SHP77 (cell line): ENCODE measurements around the gene HS3ST5.
"Not testable (repeated sequence)": the region's sequence is repeated elsewhere in the genome, so short reads cannot be mapped to it uniquely, and the experiment has no call there.

Experiments used
- DNase-seq, 2 experiments: peaks; one replicate each; lab custom pipeline; 2025; lab: John Stamatoyannopoulos, UW

The HS3ST5 gene

DNA sequence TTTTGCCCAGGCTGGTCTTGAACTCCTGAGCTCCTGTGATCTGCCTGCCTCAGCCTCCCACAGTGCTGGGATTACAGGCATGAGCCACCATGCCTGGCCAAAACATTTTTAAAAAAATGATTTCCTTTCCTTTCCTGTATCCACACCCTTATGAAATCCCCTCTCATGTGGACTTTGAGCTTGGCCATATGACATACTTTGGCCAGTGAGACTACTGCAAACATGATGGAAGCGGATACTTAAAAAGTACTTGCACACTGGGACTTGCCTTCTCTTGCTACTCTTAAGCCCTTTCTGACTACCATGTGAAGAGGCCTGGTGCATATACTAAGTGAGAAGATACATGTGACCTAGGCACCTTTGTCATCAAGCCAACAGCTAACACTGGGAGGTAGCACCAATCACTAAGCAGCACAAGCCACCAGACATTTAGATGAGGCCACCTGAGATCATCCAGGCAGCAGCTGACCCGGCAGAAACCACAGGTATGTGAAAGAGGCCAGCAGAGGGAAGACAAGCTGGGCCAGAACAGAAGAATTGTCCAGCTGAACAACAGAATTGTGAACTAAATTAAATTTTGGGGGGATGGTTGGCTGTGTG is 293.4 kb downstream of the HS3ST5 start:
- no peak for DNase-seq

DNA sequence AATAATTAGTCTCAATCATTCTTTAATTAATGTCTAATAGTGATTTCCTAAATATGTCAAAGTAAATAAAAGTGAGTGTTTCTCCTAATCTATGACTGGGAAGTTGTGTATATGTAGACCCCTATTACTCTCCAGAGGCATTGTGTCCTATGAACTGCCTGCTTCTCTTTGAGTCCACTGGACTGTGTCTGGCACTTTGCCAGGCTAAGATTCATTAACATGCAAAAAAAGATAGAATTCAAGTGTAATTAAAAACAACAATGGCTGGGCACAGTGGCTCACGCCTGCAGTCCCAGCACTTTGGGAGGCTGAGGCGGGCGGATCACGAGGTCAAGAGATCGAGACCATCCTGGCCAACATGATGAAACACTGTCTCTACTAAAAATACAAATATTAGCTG is 298.3 kb downstream of the HS3ST5 start:
- not testable (repeated sequence) for DNase-seq

DNA sequence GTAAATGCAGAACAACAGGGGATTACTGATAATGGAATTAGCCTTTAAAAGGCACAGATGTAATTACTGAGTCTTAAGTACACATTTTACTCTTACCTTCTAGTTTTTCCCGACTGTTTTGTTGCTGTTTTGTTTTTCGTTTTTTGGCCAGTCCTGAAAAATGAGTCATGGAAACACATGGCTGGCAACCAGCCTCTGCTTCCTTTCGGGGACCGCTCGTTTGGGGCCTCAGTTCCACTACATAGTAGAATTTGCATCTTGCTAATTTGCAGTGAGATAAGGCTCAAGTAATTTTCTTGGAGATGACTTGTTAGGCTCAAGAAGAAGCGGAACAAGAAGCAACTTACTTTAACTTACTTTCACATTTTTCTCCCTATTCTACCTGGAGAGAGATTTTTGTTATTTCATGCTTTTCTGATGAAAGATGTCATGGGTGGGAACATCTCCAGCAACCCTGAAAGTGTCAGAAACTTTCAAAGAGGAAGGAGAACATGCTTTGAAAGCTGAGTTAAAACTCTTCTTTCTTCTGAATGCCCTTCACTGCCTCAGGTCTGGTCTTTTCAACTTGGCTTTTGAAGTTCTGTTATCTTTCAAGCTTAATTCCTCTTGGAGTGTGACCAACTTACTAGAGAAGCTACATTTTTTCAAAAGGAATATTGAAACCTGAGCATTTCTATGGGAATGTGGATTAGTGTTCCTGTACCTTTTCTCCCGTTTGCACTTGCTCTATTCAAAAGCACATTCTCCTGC is 300.4 kb downstream of the HS3ST5 start:
- no peak for DNase-seq

DNA sequence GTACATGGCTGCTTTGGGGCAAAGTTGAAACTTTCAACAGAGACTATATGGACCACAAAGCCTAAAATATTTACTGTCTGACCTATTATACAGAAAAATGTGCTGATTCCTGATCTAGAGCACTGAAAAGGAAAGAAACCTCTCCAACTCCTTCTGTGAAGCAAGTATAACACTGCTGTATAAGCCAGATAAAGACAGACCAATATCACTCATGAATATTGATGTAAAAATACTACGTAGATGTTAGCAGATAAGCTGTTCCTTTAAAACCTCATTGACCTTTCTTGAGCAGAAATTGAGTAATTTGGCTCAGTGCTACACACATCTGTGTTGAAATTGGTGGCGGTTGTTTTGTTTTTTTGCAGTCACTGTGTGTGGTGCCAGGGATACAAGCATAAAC is 302.0 kb downstream of the HS3ST5 start:
- no peak for DNase-seq

DNA sequence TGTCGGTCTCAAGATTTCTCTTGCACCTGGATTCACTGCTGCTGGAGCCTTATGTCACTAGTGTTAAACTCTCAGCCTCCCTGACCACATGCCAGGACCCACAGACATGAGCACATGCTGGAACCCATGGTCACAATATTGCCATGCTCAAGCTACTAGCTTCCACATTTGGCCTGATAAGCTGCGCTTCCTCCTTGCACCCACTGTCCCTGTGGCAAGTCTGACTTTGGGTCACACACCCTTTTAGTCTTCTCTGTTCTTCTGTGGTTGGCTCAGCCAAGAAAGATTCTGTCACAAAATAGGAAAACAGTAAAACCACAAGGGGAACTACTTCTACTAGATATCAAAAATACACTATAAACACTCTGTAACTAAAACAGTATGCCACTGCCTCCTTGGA is 303.0 kb downstream of the HS3ST5 start:
- no peak for DNase-seq

DNA sequence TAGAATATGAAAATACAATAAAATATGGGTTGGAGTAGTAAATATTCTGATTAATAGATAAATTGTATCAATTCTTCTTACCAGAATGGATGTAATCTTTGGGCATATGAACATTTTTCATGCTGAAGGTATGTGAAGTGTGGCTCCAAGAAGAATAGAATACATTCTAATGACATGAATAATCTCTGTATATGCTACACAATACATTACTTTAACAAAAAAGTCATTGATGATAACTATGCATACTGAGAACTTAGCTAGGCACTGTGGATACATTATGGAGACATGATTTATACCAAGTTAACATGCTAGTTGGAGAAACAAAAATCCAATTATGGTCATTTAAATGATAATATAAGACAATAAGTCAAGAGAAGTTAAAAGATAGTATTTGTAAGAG is 309.2 kb downstream of the HS3ST5 start:
- DNase-seq = no peak

DNA sequence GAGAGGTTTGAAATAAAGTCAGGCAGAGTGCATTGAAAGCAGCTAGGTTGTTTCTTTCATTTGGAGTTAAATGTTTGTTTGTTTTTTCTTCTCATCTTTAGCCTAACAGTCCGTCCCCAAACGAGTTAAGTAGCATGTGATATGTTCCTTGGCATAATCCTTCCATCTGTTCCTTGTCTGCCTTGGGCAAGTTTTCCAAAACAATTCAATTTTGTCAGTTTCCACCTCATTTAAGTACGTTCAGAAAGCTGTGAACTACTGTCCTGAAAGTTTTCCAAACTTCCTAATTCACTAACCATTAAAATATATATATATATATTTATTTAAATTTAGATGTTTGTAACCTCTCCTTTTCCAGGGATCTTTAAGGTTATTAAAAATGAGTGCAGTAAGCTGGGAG is 310.1 kb downstream of the HS3ST5 start:
- DNase-seq = no peak

DNA sequence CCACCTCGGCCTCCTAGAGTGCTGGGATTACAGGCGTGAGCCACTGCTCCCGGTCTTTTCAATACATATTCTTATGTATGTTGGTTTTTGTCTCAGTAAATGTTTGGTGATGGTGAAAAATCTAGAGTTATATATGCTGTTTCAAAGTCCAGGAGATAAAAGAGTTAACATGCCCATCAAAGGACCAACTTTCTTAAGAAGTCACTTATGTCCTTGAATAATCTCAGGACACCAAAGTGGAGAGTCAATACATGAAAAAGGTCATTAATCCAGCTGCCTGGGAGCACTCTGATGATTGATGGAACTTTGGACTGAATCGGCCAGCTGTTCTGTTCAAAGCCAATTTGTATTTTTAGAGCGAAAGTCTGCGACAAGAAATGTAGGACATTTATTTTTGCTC is 312.1 kb downstream of the HS3ST5 start:
- no peak for DNase-seq

DNA sequence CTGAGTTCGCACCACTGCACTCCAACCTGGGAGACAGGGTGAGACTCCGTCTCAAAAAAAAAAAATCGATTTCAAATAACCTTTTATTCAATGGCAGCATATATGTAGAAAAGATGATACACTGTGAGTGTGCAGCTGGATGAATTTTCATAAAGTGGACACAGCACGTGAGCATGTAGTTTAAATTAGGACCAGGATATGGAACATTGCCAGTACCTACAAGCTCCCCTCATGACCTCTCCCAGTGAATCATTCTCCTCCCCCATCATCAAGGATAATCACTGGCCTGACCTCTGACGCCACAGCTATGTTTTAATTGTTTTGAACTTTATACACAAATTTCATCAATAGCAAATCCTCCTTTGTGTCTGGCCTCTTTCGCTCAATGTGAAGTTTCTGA is 318.1 kb downstream of the HS3ST5 start:
- no peak for DNase-seq

DNA sequence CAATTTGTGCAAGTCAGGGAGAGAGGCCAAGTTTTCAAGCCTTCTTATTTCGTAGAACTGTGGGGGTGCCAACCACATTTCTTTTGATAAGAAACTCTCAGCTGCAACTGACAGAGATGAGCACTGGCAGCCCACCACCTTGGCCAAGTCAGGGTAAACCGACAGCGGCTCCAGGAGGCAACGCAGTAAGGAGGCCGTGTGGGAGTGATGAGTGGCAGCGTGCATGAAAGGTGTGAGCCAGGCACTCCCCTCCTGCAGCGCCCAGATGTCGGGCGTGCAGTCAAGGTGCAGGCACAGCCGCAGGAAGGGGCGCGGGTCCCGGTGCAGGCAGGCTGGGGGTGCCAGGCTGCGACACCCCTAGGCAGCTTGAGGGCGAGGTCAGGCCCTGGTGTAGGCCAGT is 322.6 kb downstream of the HS3ST5 start:
- DNase-seq = no peak

DNA sequence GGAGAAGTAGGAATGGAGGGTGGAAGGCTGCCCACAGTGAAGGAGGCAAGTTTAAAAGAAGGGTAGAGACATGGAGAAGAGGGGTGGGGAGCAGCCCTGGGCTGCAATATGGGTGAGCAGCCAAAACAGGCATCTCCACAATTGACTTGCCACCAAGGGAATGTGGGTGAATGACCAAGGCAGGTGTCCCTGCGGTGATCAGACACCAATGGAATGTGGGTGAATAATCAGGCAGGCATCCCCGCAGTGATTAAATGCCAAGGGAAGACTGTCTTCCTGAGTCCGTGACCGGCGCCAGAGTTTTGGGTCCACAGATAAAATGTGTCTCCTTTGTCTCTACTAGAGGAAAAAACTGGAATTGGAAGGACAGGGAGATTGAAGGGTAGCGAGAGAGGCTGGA is 325.7 kb downstream of the HS3ST5 start:
- DNase-seq = not testable (repeated sequence)

DNA sequence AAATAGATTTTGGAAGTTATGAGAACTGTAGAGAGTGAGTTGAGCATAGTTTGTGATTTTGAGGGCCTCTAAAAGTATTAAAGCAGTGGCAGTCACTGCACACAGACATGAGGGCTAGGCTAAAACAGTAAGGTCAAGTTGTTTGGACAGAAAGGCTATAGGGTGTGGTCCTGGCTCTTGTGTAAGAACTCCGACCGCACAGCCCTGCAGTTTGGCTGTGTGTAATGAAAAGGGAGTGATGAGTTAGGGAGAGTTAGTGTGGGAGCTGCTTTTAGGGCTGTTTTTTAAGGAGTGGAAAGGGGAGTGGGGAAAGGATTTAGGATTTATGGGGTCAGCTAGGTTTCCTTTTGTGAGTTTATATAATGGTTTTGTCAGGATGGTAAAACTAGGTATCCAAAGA is 328.7 kb downstream of the HS3ST5 start:
- DNase-seq = not testable (repeated sequence)

DNA sequence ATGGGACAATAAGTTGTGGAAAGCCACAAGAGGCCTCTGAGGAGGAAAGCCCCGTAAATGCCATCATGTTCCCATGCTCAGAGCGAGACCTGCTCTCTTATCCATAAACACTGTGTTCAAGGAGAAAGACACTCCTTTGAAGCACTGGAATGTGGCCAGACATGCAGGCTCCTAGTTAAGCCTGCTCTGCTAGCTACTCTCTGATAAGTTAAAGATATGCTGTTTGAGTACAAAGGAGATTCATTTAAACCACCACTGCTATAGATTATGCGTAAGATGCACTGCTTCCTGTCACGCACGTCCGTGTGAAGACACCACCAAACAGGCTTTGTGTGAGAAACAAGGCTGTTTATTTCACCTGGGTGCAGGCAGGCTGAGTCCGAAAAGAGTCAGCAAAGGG is 331.3 kb downstream of the HS3ST5 start:
- DNase-seq = not testable (repeated sequence)

DNA sequence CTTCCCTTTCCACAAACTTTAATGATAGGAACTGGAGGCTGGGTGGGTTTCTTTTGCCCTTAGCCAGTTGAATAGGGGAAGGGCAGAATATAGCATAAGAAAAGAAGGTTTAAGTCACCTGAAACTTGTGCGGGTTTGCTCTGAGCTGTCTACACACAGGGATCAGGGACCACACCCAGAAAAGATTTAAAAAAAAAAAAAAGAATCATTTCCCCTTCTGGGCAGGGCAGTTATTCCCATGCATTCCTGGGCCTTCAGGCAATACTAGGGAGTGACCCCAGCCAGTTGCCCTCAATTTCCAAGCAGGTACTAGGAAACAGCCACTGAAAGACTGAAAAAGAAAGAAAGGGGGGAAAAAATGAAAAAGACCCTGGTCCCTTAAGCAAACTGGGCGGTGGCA is 332.3 kb downstream of the HS3ST5 start:
- DNase-seq = no peak

DNA sequence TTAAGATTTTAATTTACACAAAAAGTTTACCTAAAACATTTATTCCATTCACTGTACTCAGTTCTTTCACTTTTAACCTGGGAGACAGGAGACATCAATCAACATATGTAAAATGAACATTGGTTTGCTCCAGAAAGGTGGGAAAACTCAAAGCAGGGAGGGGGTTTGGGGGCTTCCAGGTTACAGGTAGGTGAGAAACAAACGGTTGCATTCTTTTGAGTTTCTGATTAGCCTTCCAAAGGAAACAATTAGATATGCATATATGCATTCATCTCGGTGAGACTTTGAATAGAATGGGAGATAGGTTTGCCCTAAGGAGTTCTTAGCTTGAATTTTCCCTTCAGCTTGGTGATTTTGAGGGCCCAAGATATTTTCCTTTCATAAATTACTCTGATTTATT is 333.6 kb downstream of the HS3ST5 start:
- no peak for DNase-seq

DNA sequence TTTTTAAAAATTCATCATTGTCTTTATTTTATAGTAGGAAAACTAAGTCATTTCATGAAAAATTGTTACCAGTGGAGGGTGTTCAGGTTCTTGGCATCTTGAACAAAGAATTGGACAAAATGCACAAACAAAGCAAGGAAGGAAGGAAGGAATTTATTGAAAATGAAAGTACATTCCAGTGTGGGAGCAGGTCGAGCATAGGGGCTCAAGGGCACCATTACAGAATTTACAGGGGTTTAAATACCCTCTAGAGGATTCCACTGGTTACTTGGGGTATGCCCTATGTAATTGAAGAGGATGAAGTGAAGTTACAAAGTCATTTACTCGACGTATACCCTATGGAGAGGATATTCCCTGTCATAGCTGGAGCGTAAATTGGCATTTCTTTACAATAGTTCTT is 334.5 kb downstream of the HS3ST5 start:
- DNase-seq = no peak

DNA sequence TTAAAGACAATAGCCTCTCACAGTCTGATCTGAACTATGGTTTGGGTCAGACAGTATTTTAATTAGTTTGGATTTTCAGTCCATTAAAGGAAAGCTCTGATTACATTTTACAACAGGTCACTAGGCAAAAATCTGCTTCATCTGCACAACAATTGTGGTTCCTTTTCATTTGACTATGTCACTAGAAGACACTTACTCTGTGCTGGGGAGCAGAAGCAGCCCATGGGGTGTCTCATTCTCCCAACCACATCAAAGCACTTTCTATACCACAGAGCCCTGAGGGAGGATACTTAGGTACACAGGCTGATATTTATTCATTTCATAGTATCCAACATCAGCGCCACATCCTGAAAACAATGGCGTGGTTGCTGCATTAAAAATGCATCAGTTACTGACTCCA is 335.3 kb downstream of the HS3ST5 start:
- DNase-seq = no peak
